GM12873 (cell line): ENCODE measurements around the gene MMP25.
A peak's percentile ranks its signal among the peaks of the same experiment; 100 is the strongest.

Experiments used
- CTCF ChIP-seq: IDR thresholded peaks from 2 replicates; pipeline ENCODE4 v1.5.1; 2012; ENCODE audit warnings: low read depth, mild to moderate bottlenecking, moderate library complexity, low read length, control low read depth; ENCODE audit not compliant: insufficient read depth; ENCODE audit errors: missing control alignments

Gene MMP25

GRCh38 chr16:3099395-3099731 lies 53.0 kb downstream of the MMP25 start:
- TF ChIP-seq CTCF = no peak

- TF ChIP-seq CTCF = no peak
These were observed 53.6 kb downstream of the MMP25 start for GRCh38 chr16:3099732-3100499.

GRCh38 chr16:3101018-3101840 lies 54.9 kb downstream of the MMP25 start:
- TF ChIP-seq CTCF = peak; percentile 82

- TF ChIP-seq CTCF = no peak
These were observed 55.6 kb downstream of the MMP25 start for GRCh38 chr16:3101841-3102470.

GRCh38 chr16:3106205-3106928 lies 60.0 kb downstream of the MMP25 start:
- TF ChIP-seq CTCF = no peak
